WI38 (cell line): ENCODE results near the gene SRRD.

Experiments used
- H3K4me3 ChIP-seq: 2 replicates; pipeline ENCODE4 v1.5.1; 2011; ENCODE audit warnings: low read depth, mild to moderate bottlenecking, control low read depth, low read length
- TF ChIP-seq, protein P1 (sequence below): IDR thresholded peaks from 2 replicates; pipeline ENCODE4 v1.5.1; 2012; ENCODE audit warnings: low read depth, mild to moderate bottlenecking, control low read depth, low read length

Gene SRRD

DNA sequence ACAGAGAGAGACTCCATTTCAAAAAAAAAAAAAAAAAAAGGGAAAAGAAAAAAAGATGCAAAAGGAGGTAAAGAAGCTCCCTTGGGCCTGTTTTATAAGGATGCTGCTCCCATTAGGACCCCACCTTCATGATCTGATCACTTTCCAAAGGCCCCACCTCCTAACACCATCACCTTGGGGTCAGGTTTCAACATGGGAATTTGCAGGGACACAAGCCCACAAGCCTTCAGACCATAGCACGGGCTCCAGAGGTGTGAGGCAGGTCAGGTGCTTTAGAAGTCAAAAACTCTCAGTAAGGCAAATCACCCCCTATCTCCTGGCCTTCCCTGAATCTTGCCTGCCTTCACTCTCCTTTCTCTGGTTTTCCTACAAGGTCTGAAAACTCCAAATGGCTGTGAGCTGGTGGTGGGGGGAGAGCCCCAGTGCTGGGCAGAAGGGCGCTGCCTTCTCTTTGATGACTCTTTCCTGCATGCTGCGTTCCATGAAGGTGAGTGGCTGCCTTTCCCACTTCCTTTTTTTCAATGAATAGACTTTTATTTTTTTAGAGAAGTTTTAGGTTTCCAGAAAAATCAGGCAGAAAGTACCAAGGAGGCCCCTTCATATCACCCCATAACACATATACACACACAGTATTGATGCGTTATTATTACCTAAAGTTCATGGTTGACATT lies 41.5 kb upstream of the SRRD start:
- TF ChIP-seq, protein P1, sequence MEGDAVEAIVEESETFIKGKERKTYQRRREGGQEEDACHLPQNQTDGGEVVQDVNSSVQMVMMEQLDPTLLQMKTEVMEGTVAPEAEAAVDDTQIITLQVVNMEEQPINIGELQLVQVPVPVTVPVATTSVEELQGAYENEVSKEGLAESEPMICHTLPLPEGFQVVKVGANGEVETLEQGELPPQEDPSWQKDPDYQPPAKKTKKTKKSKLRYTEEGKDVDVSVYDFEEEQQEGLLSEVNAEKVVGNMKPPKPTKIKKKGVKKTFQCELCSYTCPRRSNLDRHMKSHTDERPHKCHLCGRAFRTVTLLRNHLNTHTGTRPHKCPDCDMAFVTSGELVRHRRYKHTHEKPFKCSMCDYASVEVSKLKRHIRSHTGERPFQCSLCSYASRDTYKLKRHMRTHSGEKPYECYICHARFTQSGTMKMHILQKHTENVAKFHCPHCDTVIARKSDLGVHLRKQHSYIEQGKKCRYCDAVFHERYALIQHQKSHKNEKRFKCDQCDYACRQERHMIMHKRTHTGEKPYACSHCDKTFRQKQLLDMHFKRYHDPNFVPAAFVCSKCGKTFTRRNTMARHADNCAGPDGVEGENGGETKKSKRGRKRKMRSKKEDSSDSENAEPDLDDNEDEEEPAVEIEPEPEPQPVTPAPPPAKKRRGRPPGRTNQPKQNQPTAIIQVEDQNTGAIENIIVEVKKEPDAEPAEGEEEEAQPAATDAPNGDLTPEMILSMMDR, result no peak
- H3K4me3 ChIP-seq, result no peak overlapping the region

GRCh38 chr22:26443901-26444690 lies 39.6 kb upstream of the SRRD start:
- no peak overlapping the region for H3K4me3 ChIP-seq
- TF ChIP-seq, protein P1, result no peak

GRCh38 chr22:26444777-26445176 lies 38.9 kb upstream of the SRRD start:
- TF ChIP-seq, protein P1, result no peak
- H3K4me3 ChIP-seq, result no peak overlapping the region

- TF ChIP-seq, protein P1, result no peak
- no peak overlapping the region for H3K4me3 ChIP-seq
Observed at GRCh38 chr22:26445577-26446275, 38.0 kb upstream of the SRRD start.

GRCh38 chr22:26446808-26447515 lies 36.7 kb upstream of the SRRD start:
- TF ChIP-seq, protein P1, result no peak

GRCh38 chr22:26447584-26448329 lies 35.9 kb upstream of the SRRD start:
- H3K4me3 ChIP-seq, result no peak overlapping the region
- TF ChIP-seq, protein P1, result no peak

More at GRCh38 chr22:26446808-26447515, 36.7 kb upstream of the SRRD start:
- H3K4me3 ChIP-seq, result no peak overlapping the region
